IMR-90 (cell line): ENCODE results near the gene SLC4A11. TPM values are rescaled to one million over a fixed set of nuclear protein-coding genes. Genes with fewer than 3 reads are reported as not detected.
A peak's percentile ranks its signal among the peaks of the same experiment; 100 is the strongest.

ENCODE experiments used
- ATAC-seq: fragments of 200-7000 bp; cut with Tn5 transposase; 2 replicates; pipeline ENCODE4 v1.9.1; 2020; ENCODE audit warnings: low read depth, mild to moderate bottlenecking, moderate library complexity
- BruUV-seq: library from RNA; stranded (reverse); fragments of 400-500 nt; replicated peaks from 2 replicates; lab custom pipeline; 2021; lab: Mats Ljungman, UMichigan
- CTCF ChIA-PET: fragments of 300-600 bp; formaldehyde crosslinking; extraction: SDS; loops from one replicate; lab custom pipeline; 2021; ENCODE audit warnings: antibody characterized with exemption; lab: Yijun Ruan, JAX
- POLR2A ChIA-PET: fragments of 300-600 bp; sonication (Branson Sonifier 250); formaldehyde crosslinking; loops from one replicate; lab custom pipeline; 2022; ENCODE audit warnings: antibody characterized with exemption; ENCODE audit not compliant: unreplicated experiment; lab: Charles Lee
- DNase-seq: peaks from one replicate; pipeline ENCODE4 v3.0.0; 2013
- H2AFZ ChIP-seq: replicated peaks from 2 replicates; pipeline ENCODE3; 2013; ENCODE audit warnings: low read length, mild to moderate bottlenecking; ENCODE audit not compliant: poor library complexity
- H2AK5ac ChIP-seq: 2 replicates; pipeline ENCODE4 v1.6.1; 2013; ENCODE audit warnings: low read depth, low read length, inconsistent platforms
- H2AK9ac ChIP-seq: replicated peaks from 2 replicates; pipeline ENCODE3; 2013; ENCODE audit warnings: mild to moderate bottlenecking, low read depth, low read length, moderate library complexity; ENCODE audit not compliant: poor library complexity
- H2BK120ac ChIP-seq: 2 replicates; pipeline ENCODE4 v1.6.1; 2013; ENCODE audit warnings: low read depth, low read length, inconsistent platforms
- H2BK15ac ChIP-seq: 3 replicates; pipeline ENCODE4 v1.6.1; 2013; ENCODE audit warnings: low read depth, low read length, inconsistent platforms
- H2BK20ac ChIP-seq: 2 replicates; pipeline ENCODE4 v1.6.1; 2013; ENCODE audit warnings: low read depth, mild to moderate bottlenecking, inconsistent platforms, low read length, moderate library complexity
- H2BK5ac ChIP-seq: 2 replicates; pipeline ENCODE4 v1.6.1; 2013; ENCODE audit warnings: mild to moderate bottlenecking, low read depth, low read length, inconsistent platforms; ENCODE audit not compliant: poor library complexity, severe bottlenecking
- H3K14ac ChIP-seq: replicated peaks from 2 replicates; pipeline ENCODE4 v1.6.1; 2013; ENCODE audit warnings: low read depth, low read length, inconsistent platforms
- H3K18ac ChIP-seq: 2 replicates; pipeline ENCODE4 v1.6.1; 2013; ENCODE audit warnings: low read depth, low read length, control low read depth
- H3K23ac ChIP-seq: 2 replicates; pipeline ENCODE4 v1.6.1; 2013; ENCODE audit warnings: low read depth, low read length, inconsistent platforms
- H3K27ac ChIP-seq: 2 replicates; pipeline ENCODE4 v1.5.1; 2013; ENCODE audit warnings: mild to moderate bottlenecking, control low read depth, low read length; ENCODE audit not compliant: insufficient read depth
- H3K27me3 ChIP-seq: 2 replicates; pipeline ENCODE4 v1.6.1; 2013; ENCODE audit warnings: low read length; ENCODE audit not compliant: control insufficient read depth, insufficient read depth
- H3K36me3 ChIP-seq: 2 replicates; pipeline ENCODE4 v1.6.1; 2013; ENCODE audit warnings: low read length, mixed read lengths; ENCODE audit not compliant: control insufficient read depth, insufficient read depth
- H3K4ac ChIP-seq: 2 replicates; pipeline ENCODE4 v1.6.1; 2013; ENCODE audit warnings: low read depth, low read length, inconsistent platforms
- H3K4me1 ChIP-seq: 2 replicates; pipeline ENCODE4 v1.6.1; 2013; ENCODE audit warnings: low read length, mixed read lengths; ENCODE audit not compliant: control insufficient read depth, insufficient read depth
- H3K4me2 ChIP-seq: 2 replicates; pipeline ENCODE4 v1.6.1; 2013; ENCODE audit warnings: low read depth, mild to moderate bottlenecking, control low read depth, low read length, moderate library complexity
- H3K4me3 ChIP-seq: 2 replicates; pipeline ENCODE4 v1.5.1; 2013; ENCODE audit warnings: low read depth, mild to moderate bottlenecking, control low read depth, low read length, moderate library complexity; ENCODE audit not compliant: insufficient read depth
- H3K56ac ChIP-seq: 2 replicates; pipeline ENCODE4 v1.6.1; 2013; ENCODE audit warnings: low read length, inconsistent platforms; ENCODE audit not compliant: insufficient read depth; ENCODE audit errors: extremely low read depth
- H3K79me1 ChIP-seq, 2 experiments: 2 replicates each; pipeline ENCODE4 v1.6.1; 2013; ENCODE audit warnings: low read length in 2 of 2, inconsistent platforms in 1 of 2, low read depth in 1 of 2
- H3K9ac ChIP-seq: 2 replicates; pipeline ENCODE4 v1.6.1; 2013; ENCODE audit warnings: low read depth, low read length, control low read depth
- H3K9me1 ChIP-seq: 2 replicates; pipeline ENCODE4 v1.6.1; 2013; ENCODE audit warnings: low read length, inconsistent platforms; ENCODE audit not compliant: insufficient read depth
- H3K9me3 ChIP-seq: 2 replicates; pipeline ENCODE4 v1.6.1; 2013; ENCODE audit warnings: low read length; ENCODE audit not compliant: control insufficient read depth, insufficient read depth
- H4K20me1 ChIP-seq: 2 replicates; pipeline ENCODE4 v1.6.1; 2013; ENCODE audit warnings: low read length, inconsistent platforms; ENCODE audit not compliant: insufficient read depth
- H4K5ac ChIP-seq: 2 replicates; pipeline ENCODE4 v1.6.1; 2013; ENCODE audit warnings: mild to moderate bottlenecking, low read depth, low read length, control low read depth
- H4K8ac ChIP-seq, 2 experiments: 2 replicates each; pipeline ENCODE4 v1.6.1; 2013; ENCODE audit warnings: low read depth in 2 of 2, low read length in 2 of 2, control low read depth in 1 of 2, inconsistent platforms in 1 of 2
- H4K91ac ChIP-seq: 2 replicates; pipeline ENCODE4 v1.6.1; 2013; ENCODE audit warnings: low read depth, low read length, inconsistent platforms; ENCODE audit not compliant: insufficient read depth
- BHLHE40 ChIP-seq: fragments of 150-350 bp; IDR thresholded peaks from 2 replicates; pipeline ENCODE4 v1.6.1; 2016; ENCODE audit warnings: mild to moderate bottlenecking, low read depth, low read length
- CEBPB ChIP-seq: IDR thresholded peaks from 2 replicates; pipeline ENCODE4 v1.6.1; 2012; ENCODE audit warnings: low read depth, low read length, improper control_type of control experiment
- CHD1 ChIP-seq: IDR thresholded peaks from 2 replicates; pipeline ENCODE4 v1.6.1; 2012; ENCODE audit warnings: low read depth, low read length, improper control_type of control experiment
- CTCF ChIP-seq: conservative IDR thresholded peaks from 2 replicates; pipeline ENCODE4 v1.5.1; 2012; ENCODE audit warnings: mild to moderate bottlenecking, low read depth, low read length, improper control_type of control experiment
- ELK1 ChIP-seq: fragments of 150-350 bp; IDR thresholded peaks from 2 replicates; pipeline ENCODE4 v1.6.1; 2016; ENCODE audit warnings: low read depth, mild to moderate bottlenecking, low read length, moderate library complexity, borderline replicate concordance
- FOS ChIP-seq: fragments of 150-350 bp; IDR thresholded peaks from 2 replicates; pipeline ENCODE4 v1.6.1; 2016; ENCODE audit warnings: low read depth, low read length
- MAFK ChIP-seq: IDR thresholded peaks from 2 replicates; pipeline ENCODE4 v1.6.1; 2012; ENCODE audit warnings: low read depth, low read length, improper control_type of control experiment
- MAZ ChIP-seq: IDR thresholded peaks from 2 replicates; pipeline ENCODE4 v1.6.1; 2012; ENCODE audit warnings: low read depth, mild to moderate bottlenecking, low read length, improper control_type of control experiment, moderate library complexity, borderline replicate concordance
- MXI1 ChIP-seq: IDR thresholded peaks from 2 replicates; pipeline ENCODE4 v1.6.1; 2012; ENCODE audit warnings: low read depth, mild to moderate bottlenecking, low read length, moderate library complexity, borderline replicate concordance
- NFE2L2 ChIP-seq: fragments of 150-350 bp; IDR thresholded peaks from 2 replicates; pipeline ENCODE4 v1.6.1; 2016; ENCODE audit warnings: low read depth, mild to moderate bottlenecking, low read length
- POLR2A ChIP-seq: IDR thresholded peaks from 2 replicates; pipeline ENCODE4 v1.6.1; 2012; ENCODE audit warnings: mild to moderate bottlenecking, low read depth, low read length
- RAD21 ChIP-seq: IDR thresholded peaks from 2 replicates; pipeline ENCODE4 v1.6.1; 2012; ENCODE audit warnings: low read length, improper control_type of control experiment
- RCOR1 ChIP-seq: IDR thresholded peaks from 2 replicates; pipeline ENCODE4 v1.6.1; 2012; ENCODE audit warnings: mild to moderate bottlenecking, low read length, improper control_type of control experiment; ENCODE audit not compliant: insufficient replicate concordance
- RFX5 ChIP-seq: IDR thresholded peaks from 2 replicates; pipeline ENCODE4 v1.8.0; 2012; ENCODE audit warnings: low read depth, mild to moderate bottlenecking, low read length, moderate library complexity
- SMC3 ChIP-seq: fragments of 150-350 bp; IDR thresholded peaks from 2 replicates; pipeline ENCODE4 v1.6.1; 2016; ENCODE audit warnings: low read depth, mild to moderate bottlenecking, antibody characterized with exemption, low read length, moderate library complexity
- USF2 ChIP-seq: fragments of 150-350 bp; IDR thresholded peaks from 2 replicates; pipeline ENCODE4 v1.6.1; 2017; ENCODE audit warnings: mild to moderate bottlenecking, antibody characterized with exemption, low read length, low read depth
- WGBS, 2 experiments: methylation state at CpG; one replicate each; pipeline versions ENCODE4 v1.1.5 to v1.1.7; 2013; ENCODE audit warnings: missing lambda C conversion rate in 2 of 2; ENCODE audit not compliant: insufficient read length in 1 of 2; ENCODE audit errors: extremely low coverage in 2 of 2; 5-methylcytosine and 5-hydroxymethylcytosine counted together
- dilution Hi-C: fragments of 300-500 bp; cut with HindIII; formaldehyde crosslinking; loops from one replicate; pipeline ENCODE4 v1.14.3; 2018; ENCODE audit warnings: low sequenced_read_pairs; ENCODE audit not compliant: unreplicated experiment
- in situ Hi-C: fragments of 300-500 bp; cut with MboI; formaldehyde crosslinking; loops from 3 replicates; pipeline ENCODE4 v1.14.3; 2019; ENCODE audit warnings: low sequenced_read_pairs, inconsistent platforms, mixed read lengths
- intact Hi-C: fragments of 100-400 bp; cut with micrococcal nuclease; formaldehyde crosslinking; loops from 2 replicates; pipeline ENCODE4 v1.10.0; 2022
- polyA plus RNA-seq, 3 experiments: library from polyadenylated mRNA; depleted of rRNA; stranded (reverse); fragments of >200 nt; gene quantifications; 2 replicates each; pipeline ENCODE4 v1.2.3, GENCODE V29; 2012; ENCODE audit warnings: low replicate concordance in 1 of 3
- total RNA-seq: library from RNA; depleted of rRNA; stranded (reverse); fragments of >200 nt; gene quantifications from 2 replicates; pipeline ENCODE4 v1.2.3, GENCODE V29; 2012

Gene SLC4A11
- total and polyA plus RNA-seq, 2 of the 4 experiments (the other 2 are of a cell fraction), result 0.36 to 0.79 TPM

DNA sequence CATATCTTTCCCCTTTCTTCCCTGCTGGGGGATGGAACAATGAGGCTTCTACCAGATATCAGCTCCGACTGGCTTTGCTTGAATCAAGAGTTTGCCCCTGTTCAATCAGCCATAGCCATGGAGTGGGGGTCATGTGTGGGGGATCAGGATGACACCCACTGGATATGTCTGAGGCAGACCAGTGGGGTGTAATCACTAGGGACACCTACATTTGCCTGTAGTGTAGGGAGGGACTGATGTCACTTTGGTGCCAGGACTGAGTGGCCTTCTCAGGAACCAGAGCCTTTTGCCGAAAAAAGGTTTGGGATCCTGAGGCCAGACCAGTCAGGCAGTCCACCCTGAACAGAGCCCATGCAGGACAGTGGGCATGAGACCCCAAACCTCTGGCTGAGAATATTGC lies 28.6 kb downstream of the SLC4A11 start:
- dilution Hi-C loops, result no loop called here

More for the DNA sequence above, 28.6 kb downstream of the SLC4A11 start:
- H3K56ac ChIP-seq, result peak overlapping the region; percentile 69; the same call in 1 of the 2 replicates
- no peak overlapping the region for H3K18ac ChIP-seq
- H3K4me1 ChIP-seq, result peaks cover 5% of the 10 kb centered on the region
- H3K79me1 ChIP-seq, result peaks cover 20 to 69% of the 10 kb centered on the region in 2 experiments; a peak in 3 of 4 replicates
- H2BK5ac ChIP-seq, result peak overlapping the region; percentile 90
- peaks cover 14% of the 10 kb centered on the region for H3K36me3 ChIP-seq
- no peak for TF ChIP-seq NFE2L2
- no peak for TF ChIP-seq RAD21
- TF ChIP-seq MAZ, result no peak
- no peak for TF ChIP-seq CTCF
- no peak for TF ChIP-seq BHLHE40
- no peak for TF ChIP-seq SMC3
- no peak for TF ChIP-seq USF2
- no peak for TF ChIP-seq FOS
- TF ChIP-seq MAFK, result no peak
- TF ChIP-seq CHD1, result no peak
- TF ChIP-seq POLR2A, result no peak
- no peak for TF ChIP-seq ELK1
- TF ChIP-seq RCOR1, result no peak
- TF ChIP-seq RFX5, result no peak
- no peak for TF ChIP-seq MXI1
- no peak for TF ChIP-seq CEBPB
- H3K9ac ChIP-seq, result peak overlapping the region; percentile 94
- peak overlapping the region; percentile 99 for H3K4ac ChIP-seq
- peak overlapping the region; percentile 96; the same call in 1 of the 2 replicates for H4K91ac ChIP-seq
- peak overlapping the region; percentile 99 for H2AK9ac ChIP-seq
- 60% methylated on average over 1 of the region's 2 CpGs; no CpG with 5 or more reads in 1 of the 2 experiments for WGBS, 2 experiments
- H4K5ac ChIP-seq, result peak overlapping the region; percentile 89; the same call in 1 of the 2 replicates
- peak overlapping the region; percentile 99 to 100 for H4K8ac ChIP-seq
- CTCF ChIA-PET, result interaction anchor here (1.5 kb wide), 1 partner anchor 9 kb away, joined by 5 read pairs; no protein-coding TSS in a partner anchor
- H3K14ac ChIP-seq, result peak overlapping the region; percentile 99
- H3K4me3 ChIP-seq, result peak overlapping the region; percentile 86
- H2BK15ac ChIP-seq, result no peak overlapping the region
- H2AFZ ChIP-seq, result peak overlapping the region; percentile 100
- peak overlapping the region; percentile 72 for H2AK5ac ChIP-seq
- H2BK20ac ChIP-seq, result no peak overlapping the region
- DNase-seq (no peak), ATAC-seq (no peak)
- no peaks in the 10 kb centered on the region for H3K27me3 ChIP-seq
- peak overlapping the region; percentile 97 for H3K4me2 ChIP-seq
- BruUV-seq, result no TSS peak
- H3K23ac ChIP-seq, result peak overlapping the region; percentile 92
- peaks cover 15% of the 10 kb centered on the region for H3K9me1 ChIP-seq
- H4K20me1 ChIP-seq, result no peaks in the 10 kb centered on the region
- no peaks in the 10 kb centered on the region for H3K9me3 ChIP-seq
- intact Hi-C loops, result loop anchor here (10.0 kb wide), 1 partner anchor 264 kb away; the partner anchor contains the start of gene ATRN
- H3K27ac ChIP-seq, result no peak overlapping the region
- in situ Hi-C loops, result no loop called here
- no peak overlapping the region for H2BK120ac ChIP-seq
- POLR2A ChIA-PET, result no interaction called here
